ENCODE results near the gene ERCC1.
"Not testable (repeated sequence)": the region's sequence is repeated elsewhere in the genome, so short reads cannot be mapped to it uniquely, and the experiment has no call there.

ERCC1 gene

GRCh38 chr19:45428384-45429231 is 4.9 kb upstream of the ERCC1 start:
- no peak for DNase-seq

- DNase-seq, result peak; percentile 77
Measured at GRCh38 chr19:45424191-45425058, 708 bp upstream of the ERCC1 start.

GRCh38 chr19:45423033-45423588 is 606 bp downstream of the ERCC1 start:
- no peak for DNase-seq

- DNase-seq, result no peak
Measured at GRCh38 chr19:45421947-45422498, 1.7 kb downstream of the ERCC1 start.

- no peak for DNase-seq
Measured at GRCh38 chr19:45420871-45421270, 2.8 kb downstream of the ERCC1 start.

- no peak for DNase-seq
Measured at GRCh38 chr19:45420356-45420755, 3.4 kb downstream of the ERCC1 start.

- no peak for DNase-seq
Measured at GRCh38 chr19:45419895-45420294, 3.8 kb downstream of the ERCC1 start.

GRCh38 chr19:45419396-45419795 is 4.3 kb downstream of the ERCC1 start:
- DNase-seq, result peak; percentile 52

GRCh38 chr19:45418802-45419201 is 4.9 kb downstream of the ERCC1 start:
- no peak for DNase-seq

- no peak for DNase-seq
Measured at GRCh38 chr19:45417151-45417550, 6.6 kb downstream of the ERCC1 start.

- DNase-seq, result no peak
Measured at GRCh38 chr19:45414468-45414867, 9.2 kb downstream of the ERCC1 start.

GRCh38 chr19:45413497-45413896 is 10.2 kb downstream of the ERCC1 start:
- DNase-seq, result no peak

- DNase-seq, result not testable (repeated sequence)
Measured at GRCh38 chr19:45410330-45410729, 13.4 kb downstream of the ERCC1 start.

GRCh38 chr19:45409557-45409920 is 14.2 kb downstream of the ERCC1 start:
- DNase-seq, result no peak

- DNase-seq, result no peak
Measured at GRCh38 chr19:45408830-45409556, 14.7 kb downstream of the ERCC1 start.

- no peak for DNase-seq
Measured at GRCh38 chr19:45408121-45408520, 15.6 kb downstream of the ERCC1 start.

- DNase-seq, result not testable (repeated sequence)
Measured at GRCh38 chr19:45407585-45407984, 16.1 kb downstream of the ERCC1 start.

- DNase-seq, result no peak
Measured at GRCh38 chr19:45407091-45407375, 16.7 kb downstream of the ERCC1 start.

GRCh38 chr19:45406226-45407090 is 17.3 kb downstream of the ERCC1 start, which contains the start of gene POLR1G:
Gene POLR1G, plus strand, starts transcription at chr19:45406644. Its CDS starts 53 bp downstream, at chr19:45406697.
- peak; percentile 90 for DNase-seq

GRCh38 chr19:45405435-45406225 is 18.1 kb downstream of the ERCC1 start:
- peak; percentile 89 for DNase-seq

Measured in activated CD4-positive, alpha-beta T cell treated with anti-CD3 and anti-CD28 coated beads, Interleukin-10, Interleukin-2, amounts not matched to agents 100 ng/mL and 50 ng/mL, durations not matched to agents 16 hours and 8 hours (primary cell).